HG02885 (cell line): Measurements from ENCODE around the gene KRTAP2-3.
"Not testable (repeated sequence)": the region's sequence is repeated elsewhere in the genome, so short reads cannot be mapped to it uniquely, and the experiment has no call there.

Source experiments
- ATAC-seq: cut with Tn5 transposase; IDR thresholded peaks from one replicate; pipeline ENCODE4 v1.9.1; 2021; ENCODE audit warnings: mild to moderate bottlenecking; ENCODE audit not compliant: unreplicated experiment, poor library complexity

Gene KRTAP2-3

DNA sequence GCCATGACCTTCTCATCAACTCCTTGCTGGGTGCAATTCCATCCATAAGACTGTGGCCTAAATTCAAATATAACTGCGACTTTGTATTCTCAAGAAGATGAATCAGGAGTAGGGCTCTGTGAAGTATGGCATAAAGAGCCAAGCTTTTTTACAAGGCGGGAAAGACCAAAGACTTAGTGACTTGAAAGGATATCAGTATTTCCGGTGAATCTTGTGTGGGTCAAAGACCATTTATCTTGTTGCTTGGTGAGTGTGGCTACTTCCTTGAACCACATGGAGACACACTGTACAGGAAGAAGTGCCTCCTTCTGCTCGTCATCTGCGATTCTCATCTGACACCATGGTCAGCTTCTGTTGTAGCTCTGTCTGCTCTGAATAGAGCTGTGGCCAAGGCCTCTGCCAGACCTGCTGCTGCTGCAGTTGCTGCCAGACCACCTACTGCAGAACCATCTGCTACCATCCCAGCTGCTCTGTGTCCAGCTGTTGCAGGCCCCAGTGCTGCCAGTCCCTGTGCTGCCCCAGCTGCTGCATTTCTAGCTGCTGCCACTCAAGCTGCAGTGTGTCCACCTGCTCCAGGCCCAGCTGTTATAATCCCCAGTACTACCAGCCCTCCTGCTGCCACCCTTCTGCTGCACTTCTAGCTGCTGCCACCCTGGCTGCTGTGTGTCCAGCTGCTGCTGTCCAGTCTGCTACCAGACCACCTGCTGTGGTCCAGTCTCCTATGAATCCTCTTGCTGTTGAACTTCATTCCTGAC lies 11.9 kb upstream of the KRTAP2-3 start:
- no peak for ATAC-seq

DNA sequence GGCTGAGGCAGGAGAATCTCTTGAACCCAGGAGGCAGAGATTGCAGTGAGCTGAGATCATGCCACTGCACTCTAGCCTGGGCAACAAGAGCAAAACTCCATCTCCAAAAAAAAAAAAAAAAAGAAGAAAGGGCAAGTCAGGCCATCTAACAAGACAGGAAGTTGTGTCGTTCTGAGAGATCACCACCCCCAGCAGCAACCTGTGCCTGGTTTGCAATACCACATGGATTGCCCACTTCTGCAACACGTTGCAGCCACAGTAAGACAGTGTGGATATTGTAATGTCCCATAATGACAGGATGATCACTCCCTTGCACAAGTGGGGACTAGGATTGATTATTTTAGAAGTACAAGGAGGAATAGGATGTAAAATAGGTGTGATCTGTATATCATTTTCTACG lies 9.1 kb upstream of the KRTAP2-3 start:
- ATAC-seq: no peak

DNA sequence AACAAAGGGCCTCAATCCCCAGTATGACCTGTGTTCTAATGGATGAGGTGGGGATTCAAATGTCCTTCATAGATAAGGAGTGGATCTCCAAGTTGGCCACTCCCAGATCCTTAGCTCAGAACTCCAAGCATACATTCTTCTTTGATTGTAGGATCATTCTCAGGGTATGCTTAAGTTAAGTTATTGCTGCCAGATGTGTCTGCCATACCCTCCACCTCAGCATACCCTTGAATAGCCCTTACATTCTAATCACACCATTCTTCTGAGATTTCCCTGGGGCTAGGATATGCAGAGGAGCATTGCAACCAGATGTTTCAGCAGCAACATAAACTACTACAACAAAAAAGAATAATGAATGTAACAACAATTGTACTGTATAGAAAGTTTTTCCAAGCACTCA lies 7.4 kb upstream of the KRTAP2-3 start:
- ATAC-seq: no peak

DNA sequence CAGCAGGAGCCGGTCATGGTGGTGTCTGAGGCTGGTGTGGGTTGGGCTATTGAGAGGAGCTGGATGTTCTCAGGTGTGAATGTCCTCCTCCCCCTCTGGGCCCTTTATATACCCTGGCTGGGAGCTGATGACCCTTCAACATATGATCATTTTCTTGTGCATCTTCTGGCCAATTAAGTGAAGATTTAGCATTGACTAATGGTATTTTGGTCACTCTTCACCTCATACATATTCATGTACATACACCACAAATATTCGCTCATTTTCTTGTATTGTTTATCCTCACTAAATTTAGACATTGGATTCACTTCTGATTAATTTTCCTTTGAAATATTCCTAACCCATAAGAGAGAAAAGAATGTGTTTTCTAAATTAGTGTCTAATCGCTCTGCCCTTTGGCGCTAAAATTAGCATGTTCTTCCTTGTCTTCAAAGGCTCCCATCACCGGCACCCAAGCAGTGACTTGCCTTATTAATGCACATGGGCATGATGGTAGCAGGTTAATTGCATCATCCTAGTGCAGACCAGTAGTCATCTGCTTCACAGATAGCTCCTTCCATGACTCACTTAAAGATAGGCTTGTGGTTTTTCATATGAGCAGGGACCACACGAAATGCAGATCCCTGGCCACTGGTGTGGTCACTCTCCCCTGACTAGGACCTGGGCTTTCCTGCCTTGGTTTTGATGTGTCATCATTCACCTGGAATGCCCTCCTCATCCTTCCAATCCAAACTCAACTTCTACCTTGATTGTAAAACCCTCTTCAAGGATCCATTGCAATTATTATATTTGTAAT lies 6.1 kb upstream of the KRTAP2-3 start, which contains the start of gene KRTAP2-4:
TSS of gene KRTAP2-4 (minus strand) at position 51 of the 796 bp plus-strand sequence. CDS start at position 17, 34 bp downstream.
- no peak for ATAC-seq

DNA sequence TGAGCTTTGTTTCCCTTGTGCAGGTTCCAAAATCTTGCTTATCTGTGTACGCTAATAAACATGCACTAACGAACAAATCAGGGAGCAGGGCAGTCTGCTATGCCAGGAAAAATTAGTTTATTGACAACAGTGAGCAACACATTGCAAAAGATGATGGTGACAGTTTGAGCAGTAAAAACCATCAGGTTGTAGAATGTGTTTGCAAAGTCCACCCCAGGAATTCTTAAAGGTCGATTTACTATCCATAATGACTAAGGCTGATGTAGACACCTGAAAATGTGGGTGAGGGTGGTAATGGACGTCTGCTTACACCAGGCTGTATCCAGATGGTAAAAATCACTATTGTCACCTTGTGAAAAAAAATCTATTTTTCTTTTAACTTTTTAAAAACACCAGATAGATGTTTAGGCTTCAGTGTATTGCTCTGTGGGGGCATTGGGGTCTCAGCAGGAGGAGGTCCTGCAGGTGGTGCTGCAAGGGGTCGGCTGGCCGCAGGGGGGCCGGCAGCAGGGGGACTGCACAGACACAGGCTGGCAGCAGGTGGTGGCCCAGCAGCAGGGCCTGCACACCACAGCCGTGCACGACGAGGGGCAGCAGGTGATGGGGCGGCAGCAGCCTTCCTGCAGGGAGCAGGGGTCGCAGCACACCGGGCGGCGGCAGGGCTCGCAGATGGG lies 5.2 kb upstream of the KRTAP2-3 start:
- not testable (repeated sequence) for ATAC-seq

DNA sequence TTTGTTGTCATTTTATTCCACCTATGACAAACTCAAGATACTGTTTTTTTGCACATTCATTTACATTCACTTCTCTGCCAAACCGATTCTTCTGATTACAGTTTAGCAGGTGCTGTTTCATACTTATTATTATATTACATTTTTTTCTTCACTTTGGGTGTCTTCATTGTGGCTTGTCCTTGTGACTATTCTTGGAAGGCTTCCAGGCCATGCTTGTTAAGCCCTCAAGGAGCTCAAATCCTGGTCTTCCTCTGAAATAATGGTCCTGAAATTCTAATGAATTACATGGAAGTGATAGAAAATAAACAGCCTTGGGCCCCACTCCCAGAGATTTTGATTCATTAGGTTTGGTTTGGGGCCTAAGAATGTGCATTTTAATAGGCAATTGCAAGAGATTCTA lies 4.4 kb upstream of the KRTAP2-3 start:
- ATAC-seq: no peak

DNA sequence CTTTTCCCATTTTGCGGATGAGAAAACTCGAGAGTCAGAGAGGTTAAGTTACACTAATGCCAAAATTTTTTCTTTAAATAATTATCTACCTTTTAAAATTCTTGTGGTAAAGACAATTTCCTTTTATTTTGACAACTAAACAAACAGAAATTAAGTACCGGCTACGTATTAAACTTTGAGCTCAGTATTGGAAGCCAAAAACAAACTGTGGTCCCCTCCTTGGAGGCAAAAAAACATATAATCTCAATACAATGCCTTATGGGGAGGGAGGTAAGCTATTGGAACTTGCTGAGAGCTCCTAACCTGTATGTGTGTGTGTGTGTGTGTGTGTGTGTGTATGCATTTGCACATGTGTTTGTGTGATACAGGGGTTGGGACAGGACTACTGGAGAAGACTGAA lies 3.5 kb upstream of the KRTAP2-3 start:
- ATAC-seq: no peak

DNA sequence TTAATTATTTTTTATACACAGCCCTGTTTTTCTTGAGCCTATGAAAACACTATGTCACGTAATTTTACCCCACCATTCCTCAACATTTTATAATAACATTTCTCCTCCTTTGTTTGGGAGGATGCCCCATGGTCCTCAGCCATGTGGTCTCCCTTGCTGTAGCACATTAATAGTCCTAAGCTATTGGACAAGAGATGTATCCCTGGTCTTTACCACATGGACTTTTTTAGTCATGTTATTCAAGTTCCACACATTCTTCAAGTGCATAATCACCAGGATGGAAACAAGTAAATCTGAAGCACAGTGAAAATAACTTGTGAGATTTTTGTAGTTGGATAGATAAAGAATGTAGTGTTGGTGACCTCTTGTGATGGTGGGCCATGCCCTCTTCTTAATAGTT lies 2.0 kb upstream of the KRTAP2-3 start:
- ATAC-seq: no peak

DNA sequence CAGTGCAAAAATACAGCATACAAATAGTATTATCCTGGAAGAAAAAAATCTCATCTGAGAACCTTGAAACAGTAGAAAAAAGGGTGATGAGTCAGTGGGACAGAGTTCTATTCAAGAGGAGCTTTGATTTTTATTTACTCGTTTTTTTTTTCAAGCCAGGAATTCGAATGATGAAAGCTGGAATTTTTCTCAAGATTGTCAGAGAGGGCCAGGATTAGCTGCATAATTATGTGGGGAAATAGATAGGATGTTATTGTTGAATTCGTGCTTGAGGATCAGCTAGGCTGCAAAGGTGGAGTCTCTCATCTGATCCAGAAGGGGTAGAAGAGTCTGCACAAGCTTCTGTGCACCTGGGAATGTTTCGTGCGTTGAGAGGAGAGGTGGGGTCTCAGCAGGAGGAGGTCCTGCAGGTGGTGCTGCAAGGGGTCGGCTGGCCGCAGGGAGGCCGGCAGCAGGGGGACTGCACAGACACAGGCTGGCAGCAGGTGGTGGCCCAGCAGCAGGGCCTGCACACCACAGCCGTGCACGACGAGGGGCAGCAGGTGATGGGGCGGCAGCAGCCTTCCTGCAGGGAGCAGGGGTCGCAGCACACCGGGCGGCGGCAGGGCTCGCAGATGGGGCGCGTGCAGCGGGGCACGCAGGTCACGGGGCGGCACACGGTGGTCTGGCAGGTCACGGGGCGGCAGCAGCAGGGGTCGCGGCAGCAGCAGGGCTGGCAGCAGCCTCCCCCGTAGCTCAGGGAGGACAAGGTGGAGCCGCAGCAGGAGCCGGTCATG lies 450 bp downstream of the KRTAP2-3 start:
- not testable (repeated sequence) for ATAC-seq

DNA sequence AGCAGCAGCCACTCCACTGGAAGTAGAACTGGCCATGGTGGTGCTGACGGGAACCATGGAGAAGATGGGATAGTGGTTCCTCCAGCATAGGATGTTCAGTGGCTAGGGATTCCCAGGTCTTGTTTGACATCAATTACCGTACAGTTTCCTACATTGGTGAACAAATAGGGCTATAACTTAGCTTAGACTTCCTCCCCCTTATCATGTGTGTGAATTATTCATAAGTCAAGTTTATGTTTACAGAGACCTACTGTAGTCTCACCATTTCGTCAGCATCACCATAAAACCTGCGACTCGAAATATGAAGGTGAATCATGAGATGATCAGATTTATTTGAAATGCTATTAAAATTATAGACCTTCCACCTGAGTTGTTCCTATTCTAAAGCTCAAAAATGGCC lies 1.2 kb downstream of the KRTAP2-3 start:
- ATAC-seq: no peak

DNA sequence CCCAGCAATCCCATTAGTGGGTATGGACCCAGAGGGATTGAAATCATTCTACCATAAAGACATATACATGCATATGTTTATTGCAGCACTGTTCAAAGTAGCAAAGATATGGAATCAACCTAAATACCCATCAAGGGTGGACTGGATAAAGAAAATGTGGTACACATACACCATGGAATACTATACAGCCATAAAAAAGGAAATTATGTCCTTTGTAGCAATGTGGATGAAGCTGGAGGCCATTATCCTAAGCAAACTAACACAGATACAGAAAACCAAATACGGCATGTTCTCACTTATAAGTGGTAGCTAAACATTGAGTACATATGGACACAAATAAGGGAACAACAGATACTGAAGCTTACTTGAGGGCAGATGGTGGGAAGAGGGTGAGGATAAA lies 2.4 kb downstream of the KRTAP2-3 start:
- ATAC-seq: no peak

DNA sequence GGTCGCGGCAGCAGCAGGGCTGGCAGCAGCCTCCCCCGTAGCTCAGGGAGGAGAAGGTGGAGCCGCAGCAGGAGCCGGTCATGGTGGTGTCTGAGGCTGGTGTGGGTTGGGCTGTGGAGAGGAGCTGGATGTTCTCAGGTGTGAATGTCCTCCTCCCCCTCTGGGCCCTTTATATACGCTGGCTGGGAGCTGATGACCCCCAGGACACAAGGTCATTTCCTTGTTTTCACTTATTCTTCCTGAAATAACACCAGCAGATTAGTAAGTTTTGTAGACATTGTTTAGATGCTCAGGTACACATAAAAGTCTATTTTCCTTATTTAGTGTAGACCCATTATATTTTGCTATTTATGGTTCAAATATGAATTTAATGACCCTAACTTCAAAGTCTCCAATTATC lies 4.8 kb downstream of the KRTAP2-3 start, which contains the start of gene KRTAP2-2:
TSS of gene KRTAP2-2 (minus strand) at position 101 of the 400 bp plus-strand sequence. CDS start at position 82, 19 bp downstream.
- not testable (repeated sequence) for ATAC-seq

DNA sequence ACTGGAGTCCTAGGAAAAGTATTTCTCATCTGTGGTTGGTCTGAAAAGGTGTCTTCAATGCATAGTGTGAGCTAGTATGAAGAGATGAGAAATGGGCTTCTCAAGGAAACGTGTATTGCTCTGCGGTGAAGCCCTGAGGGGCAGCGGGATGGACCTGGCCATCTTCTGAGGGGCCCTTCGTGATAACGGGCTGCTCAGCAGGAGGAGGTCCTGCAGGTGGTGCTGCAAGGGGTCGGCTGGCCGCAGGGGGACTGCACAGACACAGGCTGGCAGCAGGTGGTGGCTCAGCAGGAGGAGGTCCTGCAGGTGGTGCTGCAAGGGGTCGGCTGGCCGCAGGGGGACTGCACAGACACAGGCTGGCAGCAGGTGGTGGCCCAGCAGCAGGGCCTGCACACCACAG lies 5.4 kb downstream of the KRTAP2-3 start:
- not testable (repeated sequence) for ATAC-seq

DNA sequence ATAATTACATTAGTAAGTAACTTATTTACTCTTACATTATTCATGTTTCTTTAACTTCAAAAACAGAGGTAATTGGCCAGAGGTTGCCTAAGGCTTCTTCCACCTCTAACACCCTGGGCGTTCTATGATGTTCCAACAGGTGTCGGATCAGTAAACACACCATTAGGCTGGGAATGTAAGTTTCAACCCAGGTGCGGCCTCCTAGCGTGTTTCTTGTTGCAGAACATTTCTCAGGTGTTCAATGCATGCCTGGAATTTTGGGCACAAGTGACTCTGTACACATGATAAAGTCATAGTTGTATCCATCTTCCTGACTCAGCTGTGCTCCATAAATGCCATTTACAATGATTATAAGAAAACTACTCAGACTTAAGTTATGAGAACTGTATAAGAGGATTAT lies 5.9 kb downstream of the KRTAP2-3 start:
- ATAC-seq: no peak

DNA sequence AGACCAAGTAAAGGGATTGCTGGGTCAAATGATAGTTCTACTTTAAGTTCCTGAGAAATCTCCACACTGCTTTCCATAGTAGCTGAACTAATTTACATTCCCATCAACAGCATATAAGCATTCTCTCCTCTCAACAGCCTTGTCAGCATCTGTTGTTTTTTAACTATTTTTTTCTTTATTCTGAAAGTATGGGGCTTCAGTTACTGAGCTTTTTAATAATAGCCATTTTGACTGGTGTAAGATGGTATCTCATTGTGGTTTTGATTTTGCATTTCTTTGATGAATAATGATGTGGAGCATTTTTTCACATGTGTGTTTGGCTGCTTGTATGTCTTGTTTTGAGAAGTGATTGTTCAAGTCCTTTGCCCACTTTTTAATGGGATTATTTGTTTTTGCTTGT lies 7.3 kb downstream of the KRTAP2-3 start:
- ATAC-seq: no peak

DNA sequence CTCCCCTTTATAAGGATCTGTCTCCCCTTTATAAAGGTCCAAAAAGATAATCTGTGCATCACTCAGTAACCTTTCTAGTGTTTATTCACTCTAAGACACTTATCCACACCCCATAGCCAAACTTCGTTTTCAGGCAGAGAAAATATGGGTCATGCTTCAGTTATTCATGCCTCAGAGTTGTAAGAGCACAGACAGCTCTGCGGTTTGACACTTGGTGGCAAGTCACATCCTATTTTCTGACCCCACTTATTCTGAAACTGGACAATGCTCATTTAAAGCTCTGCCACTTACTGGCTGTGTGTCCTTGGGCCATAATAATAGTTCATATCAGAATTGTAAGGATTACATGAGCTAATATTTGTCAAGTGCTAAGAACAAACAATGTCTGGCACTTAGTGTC lies 10.8 kb downstream of the KRTAP2-3 start:
- no peak for ATAC-seq

DNA sequence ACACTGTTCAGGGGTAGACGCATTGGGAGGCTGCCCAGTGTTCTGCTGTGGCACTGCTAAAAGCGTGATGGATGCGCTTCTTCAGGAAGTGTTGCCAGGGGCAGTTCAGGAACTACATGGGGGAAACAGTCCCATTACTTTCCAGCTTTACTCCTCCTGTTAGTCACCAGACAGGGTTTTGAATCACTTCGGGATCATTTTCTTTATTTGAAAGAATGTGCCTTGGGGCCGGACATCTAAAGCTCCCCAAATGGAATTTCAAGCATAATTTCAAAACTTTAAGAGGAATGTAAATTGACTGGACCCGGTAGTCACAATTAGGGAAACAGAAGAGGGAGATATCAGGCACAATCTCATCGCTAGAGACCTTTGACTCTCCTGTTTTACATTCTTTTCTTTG lies 11.5 kb downstream of the KRTAP2-3 start:
- no peak for ATAC-seq

DNA sequence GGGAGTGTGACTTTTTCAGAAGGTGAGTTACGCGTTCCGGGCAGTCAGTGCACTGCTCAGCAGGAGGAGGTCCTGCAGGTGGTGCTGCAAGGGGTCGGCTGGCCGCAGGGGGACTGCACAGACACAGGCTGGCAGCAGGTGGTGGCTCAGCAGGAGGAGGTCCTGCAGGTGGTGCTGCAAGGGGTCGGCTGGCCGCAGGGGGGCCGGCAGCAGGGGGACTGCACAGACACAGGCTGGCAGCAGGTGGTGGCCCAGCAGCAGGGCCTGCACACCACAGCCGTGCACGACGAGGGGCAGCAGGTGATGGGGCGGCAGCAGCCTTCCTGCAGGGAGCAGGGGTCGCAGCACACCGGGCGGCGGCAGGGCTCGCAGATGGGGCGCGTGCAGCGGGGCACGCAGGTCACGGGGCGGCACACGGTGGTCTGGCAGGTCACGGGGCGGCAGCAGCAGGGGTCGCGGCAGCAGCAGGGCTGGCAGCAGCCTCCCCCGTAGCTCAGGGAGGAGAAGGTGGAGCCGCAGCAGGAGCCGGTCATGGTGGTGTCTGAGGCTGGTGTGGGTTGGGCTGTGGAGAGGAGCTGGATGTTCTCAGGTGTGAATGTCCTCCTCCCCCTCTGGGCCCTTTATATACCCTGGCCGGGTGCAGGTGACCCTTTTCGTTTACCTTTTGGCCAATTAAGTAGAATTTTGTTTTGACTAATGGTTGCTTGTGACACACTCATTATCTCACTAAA lies 13.0 kb downstream of the KRTAP2-3 start, which contains the start of gene KRTAP2-1:
TSS of gene KRTAP2-1 (minus strand) at position 582 of the 731 bp plus-strand sequence. CDS start at position 533, 49 bp downstream.
- not testable (repeated sequence) for ATAC-seq

DNA sequence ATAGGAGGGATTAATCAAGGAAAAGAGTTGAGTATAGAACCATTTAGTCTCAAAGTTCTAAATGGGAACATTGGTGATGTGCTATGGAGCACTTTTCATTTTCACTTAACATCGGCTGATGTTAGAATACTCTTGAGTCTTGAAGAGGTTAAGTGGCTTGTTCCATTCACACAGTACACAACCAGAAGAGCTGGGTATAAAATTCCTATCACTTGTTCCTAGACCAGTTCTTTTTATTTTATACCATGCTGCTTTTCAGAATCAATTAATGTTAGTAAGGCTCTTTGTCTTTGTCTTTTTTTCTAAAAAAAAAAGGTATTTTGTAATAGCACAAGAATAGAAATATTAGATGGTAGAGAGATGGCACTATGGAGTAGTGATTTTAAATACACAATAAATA lies 17.0 kb downstream of the KRTAP2-3 start:
- no peak for ATAC-seq
